B cell (primary cell): ENCODE data around the gene APOE. TPM values are rescaled to one million over a fixed set of nuclear protein-coding genes. Genes with fewer than 3 reads are reported as not detected.

Source experiments
- ATAC-seq: fragments of 200-7000 bp; cut with Tn5 transposase; one replicate; pipeline ENCODE4 v1.10.0; 2021; ENCODE audit warnings: low read depth, mild to moderate bottlenecking, moderate number of reproducible peaks, moderate library complexity
- CTCF ChIA-PET: fragments of 350-600 bp; sonication (Branson Sonifier 250); formaldehyde crosslinking; loops from one replicate; lab custom pipeline; 2021; ENCODE audit warnings: antibody characterized with exemption, inconsistent platforms; lab: Charles Lee
- POLR2A ChIA-PET: fragments of 350-600 bp; sonication (Branson Sonifier 250); formaldehyde crosslinking; loops from one replicate; lab custom pipeline; 2021; ENCODE audit warnings: antibody characterized with exemption; lab: Charles Lee
- DNase-seq: peaks from one replicate; pipeline ENCODE4 v3.0.0; 2013
- H2AFZ ChIP-seq: 2 replicates; pipeline ENCODE4 v1.6.1; 2012; ENCODE audit warnings: mild to moderate bottlenecking, low read depth, low read length; ENCODE audit not compliant: insufficient read depth, poor library complexity, severe bottlenecking
- H3K27ac ChIP-seq, 2 donors: 1 replicate in 1 of 2; 2 replicates in 1 of 2; pipeline ENCODE4 v1.5.1; 2012 to 2013; ENCODE audit warnings: low read length in 2 of 2, mild to moderate bottlenecking in 2 of 2, moderate library complexity in 1 of 2
- H3K27me3 ChIP-seq, 4 experiments: fragments of 200-600 bp in 1 of 4; sonication (generic) in 1 of 4; replicated peaks in 1 of 4; 1 replicate in 2 of 4; 2 replicates in 2 of 4; pipeline versions ENCODE4 v1.6.1 to v1.7.0; 2013 to 2016; ENCODE audit warnings: low read length in 3 of 4, mild to moderate bottlenecking in 2 of 4, mixed read lengths in 1 of 4, moderate library complexity in 1 of 4; ENCODE audit not compliant: insufficient read depth in 4 of 4, control insufficient read depth in 3 of 4; ENCODE audit errors: control extremely low read depth in 1 of 4
- H3K36me3 ChIP-seq, 2 experiments: replicated peaks in 1 of 2; 1 replicate in 1 of 2; 2 replicates in 1 of 2; pipeline versions ENCODE4 v1.6.1 to v1.7.1; 2013; ENCODE audit warnings: low read length in 1 of 2; ENCODE audit not compliant: insufficient read depth in 2 of 2, control insufficient read depth in 1 of 2; ENCODE audit errors: control extremely low read depth in 1 of 2, extremely low read depth in 1 of 2
- H3K4me1 ChIP-seq, 2 donors: fragments of 200-600 bp in 1 of 2; sonication (generic) in 1 of 2; 1 replicate in 1 of 2; 2 replicates in 1 of 2; pipeline versions ENCODE4 v1.5.1 to v1.6.1; 2013 to 2017; ENCODE audit warnings: low read length in 2 of 2; ENCODE audit not compliant: control insufficient read depth in 2 of 2, insufficient read depth in 2 of 2
- H3K4me2 ChIP-seq: replicated peaks from 2 replicates; pipeline ENCODE3; 2012; ENCODE audit warnings: mild to moderate bottlenecking, low read depth, low read length; ENCODE audit not compliant: poor library complexity, severe bottlenecking
- H3K4me3 ChIP-seq, 5 experiments: fragments of 200-600 bp in 1 of 5; sonication (generic) in 1 of 5; 1 replicate in 3 of 5; 2 replicates in 2 of 5; pipeline versions ENCODE4 v1.5.1 to v1.7.0; 2011 to 2016; ENCODE audit warnings: low read length in 4 of 5, mild to moderate bottlenecking in 4 of 5, low read depth in 2 of 5, control low read depth in 1 of 5, moderate library complexity in 1 of 5; ENCODE audit not compliant: insufficient read depth in 1 of 5; ENCODE audit errors: control extremely low read depth in 1 of 5, extremely low read depth in 1 of 5
- H3K79me2 ChIP-seq: fragments of 200-600 bp; sonication (generic); one replicate; pipeline ENCODE4 v1.6.0; 2016; ENCODE audit warnings: low read length; ENCODE audit not compliant: control insufficient read depth, insufficient read depth
- H3K9ac ChIP-seq: fragments of 200-600 bp; sonication (generic); 2 replicates; pipeline ENCODE4 v1.6.1; 2017; ENCODE audit warnings: mild to moderate bottlenecking, low read length, moderate library complexity
- H3K9me3 ChIP-seq, 3 donors: one replicate each; pipeline versions ENCODE4 v1.6.1 to v1.7.1; 2013; ENCODE audit warnings: low read length in 2 of 3; ENCODE audit not compliant: control insufficient read depth in 2 of 3, insufficient read depth in 1 of 3; ENCODE audit errors: control extremely low read depth in 1 of 3
- H4K20me1 ChIP-seq: 2 replicates; pipeline ENCODE4 v1.6.0; 2012; ENCODE audit warnings: mild to moderate bottlenecking, low read length; ENCODE audit not compliant: insufficient read depth, control insufficient read depth, poor library complexity, severe bottlenecking
- H3K27ac Mint-ChIP-seq: one replicate; pipeline ENCODE4 v1.8.0; 2021; ENCODE audit warnings: mixed read lengths
- H3K27me3 Mint-ChIP-seq: one replicate; pipeline ENCODE4 v1.8.0; 2021; ENCODE audit warnings: mixed read lengths
- H3K4me1 Mint-ChIP-seq: one replicate; pipeline ENCODE4 v1.8.0; 2021; ENCODE audit warnings: mixed read lengths
- H3K4me3 Mint-ChIP-seq: one replicate; pipeline ENCODE4 v1.8.0; 2021; ENCODE audit warnings: mixed read lengths
- H3K9me3 Mint-ChIP-seq: one replicate; pipeline ENCODE4 v1.8.0; 2022; ENCODE audit warnings: mixed read lengths; ENCODE audit not compliant: insufficient read depth
- EZH2 ChIP-seq: IDR thresholded peaks from 2 replicates; pipeline ENCODE4 v1.6.1; 2012; ENCODE audit warnings: borderline replicate concordance, low read depth, mild to moderate bottlenecking, moderate library complexity, low read length; ENCODE audit not compliant: insufficient read depth, poor library complexity, severe bottlenecking
- WGBS: methylation state at CpG from one replicate; pipeline ENCODE4 v1.1.5; 2013; ENCODE audit warnings: missing lambda C conversion rate; ENCODE audit not compliant: insufficient coverage; 5-methylcytosine and 5-hydroxymethylcytosine counted together
- intact Hi-C: fragments of 100-400 bp; cut with micrococcal nuclease; formaldehyde crosslinking; loops from one replicate; pipeline ENCODE4 v1.10.0; 2022
- polyA minus RNA-seq: library from RNA; depleted of rRNA, polyadenylated mRNA; stranded (reverse); fragments of >200 nt; gene quantifications from 2 replicates; pipeline ENCODE4 v1.2.3, GENCODE V29; 2012
- polyA plus RNA-seq: library from polyadenylated mRNA; depleted of rRNA; stranded (reverse); fragments of >200 nt; gene quantifications from 2 replicates; pipeline ENCODE4 v1.2.3, GENCODE V29; 2012
- total RNA-seq, 2 donors: library from RNA; stranded (reverse); fragments of 120-200 nt in 1 of 2; gene quantifications; 1 replicate in 1 of 2; 2 replicates in 1 of 2; pipeline versions ENCODE4 v1.2.3 to v1.2.4, GENCODE V29; 2013 to 2022
- TF ChIP-seq, protein P1 (sequence below): fragments of 200-600 bp; IDR thresholded peaks from one replicate; pipeline ENCODE4 v1.8.0; 2022; ENCODE audit warnings: antibody characterized with exemption, mild to moderate bottlenecking

The APOE gene
- 0.44 and 0.74 TPM in 2 replicates for total RNA-seq
- 2.8 TPM for total RNA-seq (2013)
- 2.8 and 5.2 TPM in 2 replicates for polyA plus RNA-seq
- 0.86 TPM in 2 replicates for polyA minus RNA-seq

DNA sequence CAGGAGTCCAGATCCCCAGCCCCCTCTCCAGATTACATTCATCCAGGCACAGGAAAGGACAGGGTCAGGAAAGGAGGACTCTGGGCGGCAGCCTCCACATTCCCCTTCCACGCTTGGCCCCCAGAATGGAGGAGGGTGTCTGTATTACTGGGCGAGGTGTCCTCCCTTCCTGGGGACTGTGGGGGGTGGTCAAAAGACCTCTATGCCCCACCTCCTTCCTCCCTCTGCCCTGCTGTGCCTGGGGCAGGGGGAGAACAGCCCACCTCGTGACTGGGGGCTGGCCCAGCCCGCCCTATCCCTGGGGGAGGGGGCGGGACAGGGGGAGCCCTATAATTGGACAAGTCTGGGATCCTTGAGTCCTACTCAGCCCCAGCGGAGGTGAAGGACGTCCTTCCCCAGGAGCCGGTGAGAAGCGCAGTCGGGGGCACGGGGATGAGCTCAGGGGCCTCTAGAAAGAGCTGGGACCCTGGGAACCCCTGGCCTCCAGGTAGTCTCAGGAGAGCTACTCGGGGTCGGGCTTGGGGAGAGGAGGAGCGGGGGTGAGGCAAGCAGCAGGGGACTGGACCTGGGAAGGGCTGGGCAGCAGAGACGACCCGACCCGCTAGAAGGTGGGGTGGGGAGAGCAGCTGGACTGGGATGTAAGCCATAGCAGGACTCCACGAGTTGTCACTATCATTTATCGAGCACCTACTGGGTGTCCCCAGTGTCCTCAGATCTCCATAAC, at the start of gene APOE:
Gene APOE, plus strand, starts transcription at position 360 of the 724 bp plus-strand sequence. CDS start 829 bp downstream, outside the sequence.
- CTCF ChIA-PET = interaction anchor here (0.8 to 4.1 kb wide), 5 partner anchors 11 to 573 kb away, joined by 3 to 27 read pairs (median 4); no protein-coding TSS in a partner anchor
- no peak within 1 kb of the TSS for H2AFZ ChIP-seq
- H3K27ac ChIP-seq = no peak within 1 kb of the TSS
- no peak within 1 kb of the TSS for H3K9ac ChIP-seq
- no peaks in the 10 kb centered on the region for H3K9me3 Mint-ChIP-seq
- no peak within 1 kb of the TSS for H3K27ac Mint-ChIP-seq
- H3K27me3 Mint-ChIP-seq = peaks cover 18% of the 10 kb centered on the region
- intact Hi-C loops = no loop called here
- 4% methylated on average over 17 of the region's 20 CpGs for WGBS
- no peak within 1 kb of the TSS for H3K4me3 ChIP-seq
- H3K27me3 ChIP-seq = peaks cover 0 to 26% (median 10%) of the 10 kb centered on the region in 4 experiments
- H3K4me3 Mint-ChIP-seq = no peak within 1 kb of the TSS
- ATAC-seq = no peak
- H4K20me1 ChIP-seq = peaks cover 6% of the 10 kb centered on the region
- no peak for DNase-seq
- peaks cover 0 to 4% (median 0%) of the 10 kb centered on the region in 3 donors for H3K9me3 ChIP-seq
- peaks cover 16% of the 10 kb centered on the region for H3K4me1 Mint-ChIP-seq
- peak within 1 kb of the TSS; percentile 30 for H3K4me2 ChIP-seq
- no peaks in the 10 kb centered on the region for H3K79me2 ChIP-seq
- no peak for TF ChIP-seq EZH2
- TF ChIP-seq, protein P1, sequence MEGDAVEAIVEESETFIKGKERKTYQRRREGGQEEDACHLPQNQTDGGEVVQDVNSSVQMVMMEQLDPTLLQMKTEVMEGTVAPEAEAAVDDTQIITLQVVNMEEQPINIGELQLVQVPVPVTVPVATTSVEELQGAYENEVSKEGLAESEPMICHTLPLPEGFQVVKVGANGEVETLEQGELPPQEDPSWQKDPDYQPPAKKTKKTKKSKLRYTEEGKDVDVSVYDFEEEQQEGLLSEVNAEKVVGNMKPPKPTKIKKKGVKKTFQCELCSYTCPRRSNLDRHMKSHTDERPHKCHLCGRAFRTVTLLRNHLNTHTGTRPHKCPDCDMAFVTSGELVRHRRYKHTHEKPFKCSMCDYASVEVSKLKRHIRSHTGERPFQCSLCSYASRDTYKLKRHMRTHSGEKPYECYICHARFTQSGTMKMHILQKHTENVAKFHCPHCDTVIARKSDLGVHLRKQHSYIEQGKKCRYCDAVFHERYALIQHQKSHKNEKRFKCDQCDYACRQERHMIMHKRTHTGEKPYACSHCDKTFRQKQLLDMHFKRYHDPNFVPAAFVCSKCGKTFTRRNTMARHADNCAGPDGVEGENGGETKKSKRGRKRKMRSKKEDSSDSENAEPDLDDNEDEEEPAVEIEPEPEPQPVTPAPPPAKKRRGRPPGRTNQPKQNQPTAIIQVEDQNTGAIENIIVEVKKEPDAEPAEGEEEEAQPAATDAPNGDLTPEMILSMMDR = no peak
- H3K4me1 ChIP-seq = peaks cover 15 to 19% of the 10 kb centered on the region in 2 donors
- H3K36me3 ChIP-seq = peaks cover 0 to 18% of the 10 kb centered on the region in 2 experiments
- POLR2A ChIA-PET = interaction anchor here (1.0 kb wide), 1 partner anchor 56 kb away, joined by 3 read pairs; no protein-coding TSS in a partner anchor
